CD4-positive, alpha-beta T cell treated with Interleukin-15 for 1 hour (primary cell): ENCODE results near the gene SLC1A2.

Experiments used
- DNase-seq: peaks from one replicate; pipeline ENCODE4 v3.0.0-alpha.2; 2020

SLC1A2 gene

DNA sequence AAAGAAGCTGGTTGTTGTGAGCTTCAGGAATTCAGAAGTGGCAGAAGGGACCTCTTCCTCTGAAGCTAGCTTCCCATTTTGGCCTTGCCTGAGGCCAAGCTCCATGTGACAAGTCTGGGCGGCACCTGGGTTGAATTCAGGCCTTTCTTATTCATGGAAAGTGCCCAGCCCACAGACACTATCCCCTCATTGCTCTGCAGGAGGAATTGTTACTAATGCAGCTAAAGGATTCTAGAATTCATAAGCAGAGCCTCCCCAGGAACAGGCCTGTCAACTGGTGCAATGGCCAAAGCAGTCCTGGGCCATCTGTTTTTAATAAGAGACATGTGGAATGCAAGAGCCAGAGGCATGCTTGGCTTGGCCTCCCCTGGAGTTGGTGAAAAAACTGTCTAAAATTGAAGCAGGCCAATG lies 71.4 kb downstream of the SLC1A2 start:
- no peak for DNase-seq

DNA sequence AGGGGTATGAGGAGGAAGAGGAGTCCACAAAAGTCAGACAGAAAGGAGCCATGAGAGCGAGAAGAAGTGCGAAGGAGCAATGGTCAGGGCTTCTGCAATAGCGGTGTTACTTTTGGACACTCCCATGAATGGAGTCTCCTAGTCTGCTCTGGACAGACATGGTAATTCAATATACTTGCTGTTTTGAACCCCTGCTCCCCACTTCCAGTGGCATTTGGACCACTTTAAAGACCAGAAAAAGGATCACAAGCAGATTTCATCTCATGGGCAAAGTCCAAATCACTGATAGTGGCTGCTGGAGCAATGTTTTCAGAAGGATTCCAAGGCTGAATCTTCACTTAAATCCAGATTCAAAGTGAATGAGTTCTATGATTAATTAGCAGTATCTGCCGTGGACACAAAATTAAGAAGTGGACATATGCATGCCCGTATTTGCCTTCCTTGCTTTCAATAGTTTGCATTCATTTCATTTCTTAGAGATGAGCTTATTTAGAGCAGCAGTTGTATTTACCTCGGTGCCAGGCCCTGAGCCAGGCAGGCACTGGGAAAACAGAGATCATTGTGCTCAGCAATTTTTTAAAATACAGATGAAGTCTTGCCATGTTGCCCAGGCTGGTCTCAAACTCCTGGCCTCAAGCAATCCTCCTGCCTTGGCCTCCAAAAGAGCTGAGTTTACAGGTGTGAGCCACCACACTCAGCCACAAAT lies 72.0 kb downstream of the SLC1A2 start:
- DNase-seq: no peak

DNA sequence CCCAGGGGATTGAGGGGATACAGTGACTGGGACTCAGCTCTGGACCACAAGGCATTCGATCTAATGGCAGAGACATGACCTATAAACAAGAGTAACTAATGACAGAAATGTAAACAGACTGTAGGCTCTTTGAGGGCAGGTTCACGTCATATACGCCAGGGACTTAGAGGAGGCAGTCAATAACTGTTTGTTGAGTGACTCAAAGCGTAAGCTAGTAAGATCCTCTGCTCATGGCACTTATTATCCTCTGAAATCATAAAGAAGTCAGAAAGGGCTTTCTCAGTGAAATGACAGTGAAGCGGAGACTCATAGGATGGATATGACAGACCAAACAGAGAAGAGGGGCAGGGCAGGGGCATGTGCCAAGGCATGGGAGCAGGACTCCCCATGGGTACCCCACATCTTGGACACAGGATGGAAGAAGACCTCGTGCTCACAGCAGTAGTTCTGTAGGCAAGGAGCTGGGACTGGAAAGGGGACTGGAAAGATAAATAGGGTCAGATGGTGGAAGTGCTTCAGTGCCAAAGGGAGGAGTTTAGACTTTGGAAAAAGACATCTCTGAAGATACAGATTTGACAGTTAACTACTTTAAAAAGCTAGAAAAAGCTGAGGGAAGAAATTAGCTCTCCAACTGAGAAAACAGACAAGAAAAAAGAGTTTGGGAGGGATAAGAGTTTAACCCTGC lies 72.7 kb downstream of the SLC1A2 start:
- no peak for DNase-seq

DNA sequence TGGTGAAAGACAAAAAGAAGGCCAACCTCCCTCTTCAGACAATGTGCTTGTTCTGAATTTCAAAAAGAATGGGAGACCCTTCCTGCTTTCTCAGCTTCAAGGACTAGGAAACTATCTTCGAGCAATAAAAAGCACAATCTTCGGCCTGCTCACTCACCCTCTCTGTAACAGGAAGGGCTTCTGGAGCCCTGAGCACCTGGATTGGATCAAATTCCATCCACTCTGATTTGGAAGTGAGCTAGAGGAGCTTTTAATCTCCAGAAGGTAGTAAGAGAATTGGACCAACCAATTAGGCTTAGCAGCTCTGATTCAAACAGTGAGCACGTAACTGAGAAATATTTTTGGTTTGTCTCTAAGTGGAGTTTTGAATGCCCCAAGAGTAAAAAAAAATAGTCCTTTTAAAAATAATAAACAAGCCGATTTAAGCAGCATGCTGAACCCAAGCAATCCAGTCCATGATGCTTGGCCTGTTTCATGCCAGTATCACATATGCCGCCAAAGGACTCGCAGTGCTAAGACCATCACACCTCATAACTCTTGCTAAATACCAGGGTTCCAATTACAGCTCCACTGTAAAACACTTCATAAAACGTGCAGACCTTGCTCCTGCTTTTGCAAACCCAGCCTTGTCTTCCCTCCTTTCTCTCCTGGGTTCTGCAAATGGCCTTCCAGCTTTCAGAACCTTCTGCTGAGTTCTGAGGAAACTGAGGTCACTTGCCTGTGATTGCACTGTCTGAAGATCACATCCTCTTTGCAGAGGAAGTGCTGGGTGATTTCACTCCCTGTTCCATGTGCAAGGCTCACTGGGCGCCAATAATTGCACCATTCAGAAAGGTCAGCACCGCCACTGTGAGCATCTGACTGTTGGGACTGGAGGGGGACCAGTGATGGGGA lies 74.4 kb downstream of the SLC1A2 start:
- peak; percentile 45 for DNase-seq

DNA sequence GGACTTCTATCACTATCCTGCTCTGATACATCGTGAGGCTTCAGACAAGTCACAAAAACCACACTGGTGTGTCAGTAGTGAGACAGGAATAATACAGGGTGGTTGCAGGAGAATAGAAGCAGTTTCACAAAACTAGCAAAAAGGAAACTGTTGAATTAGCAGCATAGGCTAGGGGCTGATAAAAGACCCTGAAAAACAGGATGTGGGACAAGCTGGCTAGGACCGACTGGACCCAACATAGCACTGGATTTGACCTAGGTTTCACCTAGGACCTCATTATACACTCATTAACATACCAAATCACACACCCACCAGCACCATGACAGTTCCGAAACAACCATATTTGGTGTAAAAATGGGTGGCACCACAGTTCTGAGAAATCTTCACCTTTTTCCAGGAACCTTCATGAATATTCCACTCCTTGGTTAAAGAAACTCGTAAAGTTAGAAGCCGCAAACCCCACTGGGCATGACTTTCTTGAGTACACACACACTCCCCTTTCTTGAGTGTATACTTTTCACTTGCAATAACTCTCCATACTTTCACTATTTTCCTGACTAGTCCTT lies 76.2 kb downstream of the SLC1A2 start:
- DNase-seq: peak; percentile 46

DNA sequence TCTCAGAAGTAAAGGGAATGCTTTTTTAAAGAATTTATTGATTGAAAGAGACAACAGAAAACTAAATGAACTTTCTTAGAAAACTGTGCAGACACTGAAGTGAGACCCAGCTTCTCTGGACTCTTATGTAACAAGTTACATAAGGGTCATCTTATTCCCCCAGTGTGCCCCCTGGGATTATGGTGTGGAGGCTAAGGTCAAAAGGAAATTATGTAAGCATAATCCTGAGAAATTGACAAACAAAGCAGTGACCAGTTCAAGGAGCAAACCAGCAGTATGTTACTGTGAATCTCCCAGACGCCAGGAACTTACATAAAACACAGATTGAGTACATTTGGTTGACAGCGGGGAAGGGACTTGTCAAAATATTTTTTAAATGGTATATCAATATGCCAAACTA lies 78.6 kb downstream of the SLC1A2 start:
- no peak for DNase-seq

DNA sequence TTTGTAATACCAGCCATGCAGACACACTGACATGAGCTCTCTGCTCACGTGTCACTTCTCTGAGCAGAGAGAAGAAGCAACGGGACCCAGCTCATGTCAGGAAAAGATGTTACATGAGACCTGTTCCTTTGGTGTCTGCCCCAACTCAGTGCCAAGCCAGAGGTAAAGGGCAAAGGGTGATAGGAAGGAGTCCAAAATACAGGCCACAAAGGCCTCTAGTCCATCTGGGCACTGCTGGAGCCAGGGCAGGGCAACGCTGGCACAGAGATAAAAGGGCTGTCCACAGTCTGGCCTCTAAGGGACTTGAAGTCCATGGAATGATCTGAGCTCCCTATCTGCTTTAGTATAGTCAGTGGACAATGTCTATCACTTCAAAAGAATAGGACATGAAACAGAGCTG lies 79.3 kb downstream of the SLC1A2 start:
- DNase-seq: no peak

DNA sequence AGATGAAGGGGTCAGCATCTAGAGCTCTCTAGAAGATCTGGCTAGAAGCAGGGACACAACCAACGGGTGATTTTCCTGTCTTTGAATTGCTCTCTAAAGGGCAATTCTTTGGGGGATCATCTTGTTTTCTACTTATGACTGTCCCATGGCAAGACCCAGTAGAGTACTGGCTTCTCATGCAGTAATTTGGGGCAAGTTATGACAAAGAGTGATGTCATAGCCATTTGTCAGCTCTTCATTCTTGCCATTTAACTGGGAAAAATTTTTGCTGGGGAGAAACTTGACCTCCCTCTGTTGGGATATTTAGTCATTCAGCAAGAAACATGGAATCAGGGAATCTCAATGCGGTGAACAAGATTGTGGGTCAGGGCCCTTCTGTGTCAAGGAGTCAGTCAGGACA lies 80.4 kb downstream of the SLC1A2 start:
- no peak for DNase-seq

DNA sequence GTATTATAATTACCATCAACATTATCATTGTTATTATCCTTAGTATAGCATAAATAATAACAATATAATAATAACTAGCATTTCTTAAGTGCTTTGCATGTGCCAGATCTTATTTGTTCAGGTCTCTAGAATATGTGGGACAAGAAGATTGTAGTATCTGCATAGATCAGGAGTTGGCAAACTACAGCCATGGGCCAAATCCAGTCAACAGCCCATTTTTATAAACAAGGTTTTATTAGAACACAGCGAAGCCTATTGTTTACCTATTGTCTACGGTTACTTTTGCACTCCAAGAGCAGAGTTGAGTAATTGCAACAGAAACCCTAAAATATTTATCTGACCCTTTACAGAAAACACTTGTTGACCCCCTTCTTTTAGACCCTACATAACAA lies 81.4 kb downstream of the SLC1A2 start:
- DNase-seq: no peak

DNA sequence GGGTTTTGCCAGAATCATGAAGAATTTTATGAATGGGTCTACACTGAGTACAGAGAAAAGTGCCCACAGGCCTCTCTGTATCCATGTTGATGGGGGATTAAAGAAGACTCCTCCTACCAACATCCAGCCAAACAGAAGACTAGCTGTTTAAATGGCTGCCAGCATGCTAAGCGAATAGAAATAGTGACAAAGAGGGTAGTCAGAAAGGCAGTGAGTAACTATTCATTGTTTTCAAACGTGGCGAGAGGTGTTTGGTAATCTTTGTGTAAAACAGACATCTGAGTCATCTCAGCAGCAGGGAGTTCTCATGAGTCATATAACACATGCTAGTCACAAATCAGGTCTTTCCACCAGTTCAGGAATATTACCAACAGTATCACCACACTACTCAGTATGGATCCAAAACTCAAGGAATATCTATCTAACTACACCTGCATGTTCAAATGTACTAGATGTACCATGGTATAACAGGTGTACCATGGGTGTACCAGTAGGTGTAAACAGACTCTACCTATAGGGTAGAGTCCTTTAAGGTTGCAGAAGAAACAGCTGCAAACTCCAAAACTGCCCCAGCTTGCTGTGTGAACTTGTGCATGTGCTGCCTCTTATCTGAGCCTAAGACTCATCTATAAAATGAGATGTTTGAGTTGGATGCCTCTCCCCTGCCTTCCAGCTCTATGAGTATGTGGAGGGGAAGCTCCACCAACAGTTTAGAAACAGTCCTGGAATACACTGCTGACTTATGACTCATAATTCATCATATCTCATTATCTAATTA lies 82.0 kb downstream of the SLC1A2 start:
- peak; percentile 26 for DNase-seq

DNA sequence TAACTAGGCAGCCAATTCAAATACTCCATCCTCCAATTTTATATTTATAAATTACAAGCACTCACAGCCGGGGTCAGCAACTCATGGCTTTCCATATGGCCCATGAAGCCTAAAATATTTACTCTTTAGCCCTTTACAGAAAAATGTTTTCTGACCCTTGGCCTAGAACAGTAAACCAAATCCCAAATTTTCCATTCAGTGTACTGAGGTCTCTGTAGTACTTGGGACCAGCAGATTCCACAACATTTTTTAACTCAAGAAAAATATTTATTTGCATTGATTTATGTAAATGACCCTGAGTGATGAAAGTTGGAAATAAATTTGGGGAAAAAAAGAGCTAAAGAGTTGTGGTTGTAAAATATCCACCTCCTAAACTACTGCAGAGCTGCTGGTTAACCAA lies 82.6 kb downstream of the SLC1A2 start:
- DNase-seq: no peak

DNA sequence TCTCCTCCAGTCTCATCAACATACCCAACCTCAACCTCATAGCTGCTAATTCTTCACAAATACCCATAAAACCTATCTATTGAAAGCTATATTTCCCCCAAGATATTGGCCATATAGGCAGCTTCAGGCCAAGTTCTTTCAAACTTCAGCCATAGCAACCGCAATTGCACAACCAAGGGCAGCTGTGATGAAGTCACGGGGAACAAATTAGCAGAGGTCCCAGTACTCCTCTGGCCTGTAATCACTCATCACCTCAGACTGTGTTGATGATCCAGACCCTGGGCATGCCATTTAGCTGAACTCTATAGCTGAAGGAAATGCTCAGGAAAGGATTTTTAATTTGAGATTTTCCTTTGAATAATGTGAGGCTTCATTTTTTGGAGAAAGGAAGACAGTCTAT lies 84.1 kb downstream of the SLC1A2 start:
- DNase-seq: no peak

DNA sequence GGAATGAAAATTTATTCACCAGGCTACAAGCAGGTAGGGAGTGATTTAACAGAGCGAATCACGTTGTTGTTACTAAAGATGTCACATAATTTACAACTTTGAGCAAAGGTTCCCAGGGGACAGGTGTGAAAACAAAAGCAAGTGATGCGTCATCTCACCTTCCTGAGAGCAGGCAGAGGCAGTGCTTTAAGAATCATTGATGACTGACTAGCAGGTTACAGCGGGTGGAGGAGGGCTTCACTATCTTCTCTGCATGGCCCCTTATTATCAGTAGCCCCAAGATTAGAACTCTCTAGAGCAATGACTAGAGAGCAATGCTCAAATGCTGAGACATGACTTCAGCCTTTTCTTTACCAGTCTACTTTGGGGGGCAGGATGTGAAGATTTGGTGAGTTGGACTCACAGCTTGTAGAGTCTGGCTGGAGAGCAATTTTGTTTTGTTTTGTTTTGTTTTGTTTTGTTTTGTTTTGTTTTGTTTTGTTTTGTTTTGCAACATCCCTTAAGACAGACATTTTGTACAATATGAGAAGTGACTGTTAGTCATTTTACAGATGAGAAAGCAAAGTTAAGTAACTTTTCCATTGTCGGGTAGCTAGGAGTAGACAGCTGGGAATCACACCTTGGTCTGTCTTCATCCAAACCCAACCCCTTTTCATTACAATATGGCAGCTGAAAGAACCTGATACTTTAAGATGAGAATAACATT lies 84.8 kb downstream of the SLC1A2 start:
- peak; percentile 47 for DNase-seq

DNA sequence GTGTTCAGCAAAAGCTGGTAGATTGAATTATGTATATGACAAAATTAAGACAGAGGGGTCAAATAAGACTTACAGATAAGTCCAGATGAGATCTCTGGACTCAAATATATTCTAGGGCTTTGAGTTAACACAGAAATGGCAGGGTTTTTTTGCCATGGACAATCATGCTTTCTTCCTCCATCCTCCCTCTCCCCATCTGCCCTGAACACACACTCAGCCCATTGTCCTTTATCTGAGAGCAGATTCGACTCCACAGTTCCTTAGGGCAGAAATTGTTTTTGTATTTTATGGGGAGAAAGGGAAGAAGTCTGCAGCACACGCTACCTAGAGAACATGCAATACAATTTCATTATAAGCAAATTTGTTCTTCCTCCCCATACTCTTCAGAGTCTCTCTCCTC lies 86.8 kb downstream of the SLC1A2 start:
- DNase-seq: no peak

DNA sequence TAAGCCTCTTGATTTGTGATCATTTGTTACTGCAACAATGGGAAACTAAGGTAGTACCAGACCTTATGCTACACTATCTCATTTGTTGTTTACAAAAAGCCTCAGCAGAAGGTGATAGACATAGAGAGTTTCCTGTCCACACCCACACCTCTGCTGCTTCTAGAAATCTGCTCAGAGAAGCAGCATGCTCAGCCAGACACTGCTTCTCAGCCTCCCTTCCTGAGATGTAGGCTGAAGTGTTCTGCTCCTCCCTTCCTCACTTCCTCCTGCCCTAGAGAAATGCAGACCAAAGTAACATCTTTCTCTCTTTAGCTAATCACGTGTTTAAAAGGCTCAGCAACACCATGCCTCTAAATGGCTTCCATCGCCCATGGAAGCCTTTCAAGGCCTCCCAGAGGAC lies 88.4 kb downstream of the SLC1A2 start:
- DNase-seq: peak; percentile 63

DNA sequence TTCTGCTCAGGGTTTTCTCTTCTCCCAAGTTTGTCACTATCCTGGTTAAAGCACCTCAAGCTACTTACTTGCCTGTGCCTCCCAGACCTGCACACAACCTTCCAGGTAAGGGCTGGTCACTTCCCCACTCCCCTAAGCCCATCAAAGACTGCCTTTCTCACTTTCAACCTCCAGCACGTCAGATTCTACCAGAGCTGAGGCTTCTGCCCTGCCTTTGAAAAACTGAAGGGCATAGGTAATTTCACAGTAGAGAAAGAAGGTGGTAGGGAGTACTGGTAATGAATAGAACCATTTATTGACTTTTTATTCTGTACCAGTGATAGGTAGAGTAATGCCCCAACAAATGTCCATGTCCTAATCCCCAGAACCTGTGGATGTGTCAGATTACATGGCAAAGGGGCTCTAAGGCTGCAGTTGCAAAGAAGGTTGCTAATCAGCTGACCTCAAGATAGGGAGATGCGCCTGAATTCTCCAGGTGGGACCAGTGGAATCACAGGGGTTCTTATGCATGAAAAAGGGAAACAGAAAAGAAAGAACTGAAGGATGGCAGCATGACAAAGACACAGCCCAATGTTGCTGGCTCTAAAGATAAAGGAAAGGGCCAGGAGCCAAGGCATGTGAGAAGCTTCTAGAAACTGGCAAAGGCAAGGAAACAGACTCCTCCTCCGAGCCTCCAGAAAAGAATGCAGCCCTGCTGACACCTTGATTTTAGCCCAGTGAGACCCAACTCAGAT lies 89.0 kb downstream of the SLC1A2 start:
- no peak for DNase-seq

DNA sequence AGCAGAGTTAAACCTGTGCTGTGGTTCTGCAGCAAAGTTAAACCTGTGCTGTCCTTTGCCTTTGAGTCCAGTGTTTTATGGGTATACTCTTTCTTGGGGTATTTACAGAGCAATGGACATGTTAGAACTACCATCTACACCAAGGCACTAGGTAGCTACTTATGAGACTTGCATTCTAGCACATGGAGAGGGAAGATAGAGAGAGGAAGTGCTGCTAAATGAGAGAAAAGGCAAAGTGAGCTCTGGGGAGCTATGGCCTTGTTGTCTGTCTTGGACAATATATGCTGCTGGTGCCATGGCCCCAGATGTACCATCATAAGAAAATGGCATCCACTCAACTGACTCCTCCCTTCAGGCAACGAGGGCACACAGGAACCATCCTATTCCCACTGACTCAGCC lies 91.5 kb downstream of the SLC1A2 start:
- no peak for DNase-seq

DNA sequence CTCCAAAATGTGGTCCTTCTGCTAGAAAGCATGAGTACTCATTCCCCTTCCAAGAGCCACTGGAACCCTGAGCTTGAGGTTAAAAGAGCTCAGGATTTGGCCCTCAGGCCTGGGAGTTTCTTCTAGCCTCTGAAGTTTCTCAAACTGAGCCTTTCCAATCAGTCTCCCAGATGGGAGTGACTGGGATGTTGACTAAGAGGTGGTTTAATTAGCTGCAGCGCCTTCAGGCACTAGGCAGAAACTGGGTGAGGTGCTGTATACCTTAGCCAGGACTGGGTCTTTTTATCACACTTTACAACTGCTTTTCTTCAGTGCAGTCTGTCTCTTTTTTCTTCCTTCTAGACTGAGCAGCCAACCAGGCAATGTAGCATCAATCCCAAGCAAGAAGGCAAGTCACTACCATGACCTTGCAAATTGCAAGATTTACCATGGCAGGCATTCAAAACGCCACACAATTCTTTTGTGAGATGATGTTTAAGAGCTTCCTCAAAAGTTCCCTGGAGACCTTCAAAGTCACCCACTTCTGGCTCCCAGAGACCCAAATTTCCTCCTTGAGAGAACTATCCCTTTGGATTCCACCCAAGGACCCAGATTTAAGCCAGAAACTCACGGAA lies 93.0 kb downstream of the SLC1A2 start:
- no peak for DNase-seq

DNA sequence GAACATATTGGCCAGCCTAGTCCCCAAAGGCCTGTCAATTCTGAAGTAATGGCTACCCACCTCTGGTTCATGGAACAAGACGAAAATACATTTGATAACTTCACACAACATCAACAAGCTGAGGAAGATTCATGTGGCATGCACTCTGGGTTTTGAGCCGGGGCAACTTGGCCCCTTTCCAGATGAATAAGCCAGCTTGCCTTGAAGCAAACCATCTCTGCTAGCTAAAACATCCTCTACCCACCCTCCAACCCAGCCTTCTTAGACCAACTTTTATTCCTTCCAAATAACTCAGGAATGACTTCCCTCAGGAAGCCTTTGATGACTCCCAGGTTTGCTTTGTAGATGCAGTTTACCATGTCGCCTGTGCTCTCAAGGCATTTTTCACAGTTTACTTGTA lies 94.4 kb downstream of the SLC1A2 start:
- no peak for DNase-seq

DNA sequence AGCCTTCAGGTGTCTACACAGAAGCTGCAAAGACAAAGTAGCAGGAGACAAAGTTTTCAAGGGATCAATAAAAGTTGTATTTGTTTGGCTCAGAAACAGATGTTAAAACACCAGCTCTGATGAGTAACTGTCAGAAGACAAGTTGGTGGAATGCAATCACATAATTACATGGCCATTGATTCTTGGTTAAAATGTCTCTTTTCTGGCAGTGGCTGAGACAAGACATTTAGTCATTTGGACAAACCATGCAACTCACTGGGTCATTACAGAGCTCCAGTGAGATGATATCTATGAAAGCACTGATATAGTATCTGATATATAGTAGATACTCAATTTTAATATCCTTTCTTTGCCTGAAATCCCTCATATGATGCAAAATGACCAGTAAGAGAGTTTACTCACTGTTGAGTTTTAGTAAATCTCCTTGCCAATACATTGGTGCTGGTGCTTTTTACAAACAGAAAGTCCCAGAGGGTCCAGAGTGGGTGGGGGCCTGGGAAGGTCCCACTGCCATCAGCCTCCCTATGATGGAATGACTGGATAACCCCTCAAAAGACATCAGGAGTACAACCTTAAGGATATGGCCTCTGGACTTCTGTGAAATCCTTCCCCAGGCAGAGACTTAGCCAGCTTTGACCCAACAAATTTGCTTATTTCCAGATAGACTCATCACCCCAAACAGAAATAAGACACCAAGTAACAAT lies 95.0 kb downstream of the SLC1A2 start:
- DNase-seq: no peak
